Measurements from ENCODE around the gene GNA12. TPM values are rescaled to one million over a fixed set of nuclear protein-coding genes. Genes with fewer than 3 reads are reported as not detected.

The GNA12 gene
- total RNA-seq, 1 experiment from 2014 or later, result 15.0 TPM

DNA sequence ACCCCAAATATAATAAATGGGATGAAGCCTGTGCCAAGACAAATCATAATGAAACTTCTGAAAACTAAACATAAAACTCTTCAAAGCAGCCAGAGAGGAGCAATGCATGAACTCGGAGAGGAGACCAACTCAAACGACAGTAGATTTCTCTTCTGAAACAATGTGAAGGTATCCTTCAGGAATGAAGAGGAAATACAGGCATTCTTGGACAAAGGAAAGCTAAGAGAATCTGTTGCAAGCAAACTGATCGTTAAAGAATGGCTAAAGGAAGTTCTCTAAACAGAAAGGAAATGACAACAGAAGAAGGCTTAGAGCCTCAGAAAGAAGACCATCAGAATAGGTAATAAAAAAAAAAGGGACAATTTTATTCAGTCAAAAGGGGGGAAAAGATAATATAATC lies 6.6 kb downstream of the GNA12 start:
- Histone ChIP-seq H3F3A (ENCODE audit: low read length, unreplicated experiment) (no peaks in the 10 kb centered on the region), H3K4me1 (ENCODE audit: insufficient read depth, low read length) (peaks cover 4% of the 10 kb centered on the region), H3K79me2 (ENCODE audit: low read length) (peaks cover 97% of the 10 kb centered on the region), H3K36me3 (ENCODE audit: low read depth, low read length) (peaks cover 14% of the 10 kb centered on the region), H3K4me2 (ENCODE audit: low read length) (no peak overlapping the region), H3K4me3 (ENCODE audit: low read length) (no peak overlapping the region), H3K9me2 (replicated peaks; ENCODE audit: low read length) (no peaks in the 10 kb centered on the region), H4K20me1 (ENCODE audit: low read length) (peaks cover 9% of the 10 kb centered on the region; the same call in 1 of the 2 replicates), H3K9ac (ENCODE audit: low read length) (no peak overlapping the region), H3K27ac (ENCODE audit: low read length) (no peak overlapping the region), H3K27me3 (ENCODE audit: low read length) (no peaks in the 10 kb centered on the region), H3K9me3 (ENCODE audit: low read length) (no peaks in the 10 kb centered on the region), H2AFZ (ENCODE audit: low read length) (no peak overlapping the region)
- ATAC-seq (no peak), DNase-seq (no peak)
- CTCF ChIA-PET, result interaction anchor here (0.7 kb wide), 1 partner anchor 107 kb away, joined by 3 read pairs; no protein-coding TSS in a partner anchor
- intact Hi-C loops (cut with micrococcal nuclease), result no loop called here
- BruUV-seq (replicated peaks), result no TSS peak
- POLR2A ChIA-PET (ENCODE audit: unreplicated experiment), result no interaction called here
- TF ChIP-seq, protein P1, sequence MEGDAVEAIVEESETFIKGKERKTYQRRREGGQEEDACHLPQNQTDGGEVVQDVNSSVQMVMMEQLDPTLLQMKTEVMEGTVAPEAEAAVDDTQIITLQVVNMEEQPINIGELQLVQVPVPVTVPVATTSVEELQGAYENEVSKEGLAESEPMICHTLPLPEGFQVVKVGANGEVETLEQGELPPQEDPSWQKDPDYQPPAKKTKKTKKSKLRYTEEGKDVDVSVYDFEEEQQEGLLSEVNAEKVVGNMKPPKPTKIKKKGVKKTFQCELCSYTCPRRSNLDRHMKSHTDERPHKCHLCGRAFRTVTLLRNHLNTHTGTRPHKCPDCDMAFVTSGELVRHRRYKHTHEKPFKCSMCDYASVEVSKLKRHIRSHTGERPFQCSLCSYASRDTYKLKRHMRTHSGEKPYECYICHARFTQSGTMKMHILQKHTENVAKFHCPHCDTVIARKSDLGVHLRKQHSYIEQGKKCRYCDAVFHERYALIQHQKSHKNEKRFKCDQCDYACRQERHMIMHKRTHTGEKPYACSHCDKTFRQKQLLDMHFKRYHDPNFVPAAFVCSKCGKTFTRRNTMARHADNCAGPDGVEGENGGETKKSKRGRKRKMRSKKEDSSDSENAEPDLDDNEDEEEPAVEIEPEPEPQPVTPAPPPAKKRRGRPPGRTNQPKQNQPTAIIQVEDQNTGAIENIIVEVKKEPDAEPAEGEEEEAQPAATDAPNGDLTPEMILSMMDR (conservative IDR thresholded peaks at IDR 0.05; ENCODE audit: low read depth, low read length), result no peak
- TF ChIP-seq EZH2phosphoT487 (IDR thresholded peaks at IDR 0.05; ENCODE audit: borderline replicate concordance, low read length), result no peak
- TF ChIP-seq EZH2 (IDR thresholded peaks at IDR 0.05; ENCODE audit: low read length, unreplicated experiment), result no peak

DNA sequence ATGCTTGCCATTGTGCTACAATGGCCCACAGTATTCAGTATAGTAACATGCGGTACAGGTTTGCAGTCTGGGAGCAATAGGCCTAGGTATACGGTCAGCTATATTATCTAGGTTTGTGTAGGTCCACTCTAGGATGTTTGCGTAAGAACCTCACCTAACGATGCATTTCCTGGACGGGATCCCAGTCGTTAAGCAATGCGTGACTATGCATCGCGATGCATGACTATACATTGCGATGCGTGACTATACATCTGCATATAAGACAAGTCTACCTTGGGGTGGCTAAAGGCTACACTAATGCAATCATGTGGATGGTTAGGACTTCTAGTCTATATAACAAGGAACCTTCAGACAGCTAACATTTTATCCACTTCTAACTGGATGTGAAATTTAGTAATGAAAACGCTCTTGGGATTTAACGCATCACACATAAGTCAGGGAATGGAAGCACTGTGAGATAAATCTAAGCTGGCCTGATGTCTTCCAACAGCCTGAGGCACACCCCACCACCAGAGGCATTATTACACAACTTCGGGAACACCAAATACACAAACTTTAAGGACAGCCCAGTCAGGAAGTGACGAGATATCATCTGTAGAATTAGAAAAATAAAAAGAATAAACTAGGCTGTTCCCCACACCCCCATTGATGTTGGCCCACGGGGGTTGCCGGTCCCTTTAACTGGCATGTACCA lies 9.2 kb downstream of the GNA12 start:
- BruUV-seq (replicated peaks), result no TSS peak
- Histone ChIP-seq H3K27me3 (ENCODE audit: low read length) (no peaks in the 10 kb centered on the region), H3K9me2 (replicated peaks; ENCODE audit: low read length) (no peaks in the 10 kb centered on the region), H3K27ac (ENCODE audit: low read length) (no peak overlapping the region), H3K79me2 (ENCODE audit: low read length) (peaks cover 96% of the 10 kb centered on the region), H3K9me3 (ENCODE audit: low read length) (no peaks in the 10 kb centered on the region), H4K20me1 (ENCODE audit: low read length) (peaks cover 9% of the 10 kb centered on the region; the same call in 1 of the 2 replicates), H3F3A (ENCODE audit: low read length, unreplicated experiment) (no peaks in the 10 kb centered on the region), H2AFZ (ENCODE audit: low read length) (no peak overlapping the region), H3K4me1 (ENCODE audit: insufficient read depth, low read length) (no peaks in the 10 kb centered on the region), H3K4me2 (ENCODE audit: low read length) (no peak overlapping the region), H3K4me3 (ENCODE audit: low read length) (no peak overlapping the region), H3K9ac (ENCODE audit: low read length) (no peak overlapping the region), H3K36me3 (ENCODE audit: low read depth, low read length) (peaks cover 14% of the 10 kb centered on the region)
- ChIA-PET POLR2A (ENCODE audit: unreplicated experiment) (no interaction called here), CTCF (no interaction called here)
- no peak for TF ChIP-seq EZH2 (IDR thresholded peaks at IDR 0.05; ENCODE audit: low read length, unreplicated experiment)
- TF ChIP-seq EZH2phosphoT487 (IDR thresholded peaks at IDR 0.05; ENCODE audit: borderline replicate concordance, low read length), result no peak
- TF ChIP-seq, protein P1 (conservative IDR thresholded peaks at IDR 0.05; ENCODE audit: low read depth, low read length), result no peak
- intact Hi-C loops (cut with micrococcal nuclease), result no loop called here
- DNase-seq (peak; percentile 10), ATAC-seq (no peak; the same call in 1 of the 2 replicates)

Measured in PC-3 (cell line).